Measurements from ENCODE around the gene TBC1D13.
"Not testable (repeated sequence)": the region's sequence is repeated elsewhere in the genome, so short reads cannot be mapped to it uniquely, and the experiment has no call there.

The TBC1D13 gene

DNA sequence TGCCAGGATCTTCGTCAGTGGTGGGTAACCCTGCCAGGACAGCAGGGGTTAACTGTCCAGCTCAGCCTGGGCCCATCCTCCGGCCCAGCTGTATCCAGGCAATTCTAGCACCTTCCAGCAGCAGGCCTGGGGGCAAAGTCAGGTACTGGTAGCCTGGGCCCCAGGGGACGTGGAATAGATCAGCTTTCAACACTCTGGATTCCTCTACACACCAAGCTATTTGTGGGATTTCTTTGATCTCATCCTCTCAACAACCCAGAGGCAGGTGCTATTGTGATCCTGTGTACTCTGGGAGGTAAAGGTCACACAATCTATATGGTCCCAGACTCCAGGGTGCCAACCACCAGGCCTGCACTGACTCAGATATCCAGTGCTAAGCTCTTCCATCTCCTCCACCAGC lies 51.3 kb downstream of the TBC1D13 start:
- no peak for TF ChIP-seq SUZ12 (IDR thresholded peaks at IDR 0.05; ENCODE audit: extremely low read depth, insufficient read depth, insufficient read length)
- no peak for TF ChIP-seq ZNF274 (IDR thresholded peaks at IDR 0.05; ENCODE audit: low read depth, low read length)
- no peak for TF ChIP-seq YY1 (IDR thresholded peaks at IDR 0.05; ENCODE audit: insufficient read depth, insufficient read length)
- no peak overlapping the region for H3K4me3 ChIP-seq (ENCODE audit: insufficient read length, low read depth)
- no peaks in the 10 kb centered on the region for H3K9me3 ChIP-seq (ENCODE audit: insufficient read depth, low read length)
- no peaks in the 10 kb centered on the region for H3K27me3 ChIP-seq (ENCODE audit: insufficient read depth, insufficient read length)
- no peaks in the 10 kb centered on the region for H3K4me1 ChIP-seq (ENCODE audit: insufficient read depth, insufficient read length)
- no peak overlapping the region for H3K9ac ChIP-seq (ENCODE audit: insufficient read length, low read depth)
- peaks cover 73% of the 10 kb centered on the region for H3K36me3 ChIP-seq (ENCODE audit: insufficient read depth, insufficient read length, low read length)
- no peak for DNase-seq (ENCODE audit: low read depth, low spot score)

DNA sequence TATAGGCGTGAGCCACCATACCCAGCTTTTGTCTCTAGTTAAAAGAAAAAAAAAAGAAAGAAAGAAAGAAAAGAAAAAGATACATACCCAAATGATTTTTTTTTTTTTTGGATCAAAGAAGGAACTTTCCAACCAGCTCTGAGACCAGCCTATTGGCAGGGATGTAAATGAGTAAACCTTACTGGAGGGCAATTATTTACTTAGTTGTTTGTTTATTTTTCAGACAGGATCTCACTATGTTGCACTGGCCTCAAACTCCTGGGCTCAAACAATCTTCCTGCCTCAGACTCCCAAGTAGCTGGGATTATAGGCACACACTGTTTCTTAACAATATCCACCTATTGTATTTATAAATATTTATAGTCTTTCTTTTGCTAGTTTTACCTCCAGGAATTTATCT lies 53.5 kb downstream of the TBC1D13 start:
- H3K9ac ChIP-seq (ENCODE audit: insufficient read length, low read depth) = no peak overlapping the region
- H3K27me3 ChIP-seq (ENCODE audit: insufficient read depth, insufficient read length) = no peaks in the 10 kb centered on the region
- no peak for DNase-seq (ENCODE audit: low read depth, low spot score)
- TF ChIP-seq YY1 (IDR thresholded peaks at IDR 0.05; ENCODE audit: insufficient read depth, insufficient read length) (no peak), SUZ12 (IDR thresholded peaks at IDR 0.05; ENCODE audit: extremely low read depth, insufficient read depth, insufficient read length) (no peak)
- H3K9me3 ChIP-seq (ENCODE audit: insufficient read depth, low read length) = no peaks in the 10 kb centered on the region
- H3K36me3 ChIP-seq (ENCODE audit: insufficient read depth, insufficient read length, low read length) = peaks cover 69% of the 10 kb centered on the region
- H3K4me1 ChIP-seq (ENCODE audit: insufficient read depth, insufficient read length) = peaks cover 2% of the 10 kb centered on the region
- H3K4me3 ChIP-seq (ENCODE audit: insufficient read length, low read depth) = no peak overlapping the region

DNA sequence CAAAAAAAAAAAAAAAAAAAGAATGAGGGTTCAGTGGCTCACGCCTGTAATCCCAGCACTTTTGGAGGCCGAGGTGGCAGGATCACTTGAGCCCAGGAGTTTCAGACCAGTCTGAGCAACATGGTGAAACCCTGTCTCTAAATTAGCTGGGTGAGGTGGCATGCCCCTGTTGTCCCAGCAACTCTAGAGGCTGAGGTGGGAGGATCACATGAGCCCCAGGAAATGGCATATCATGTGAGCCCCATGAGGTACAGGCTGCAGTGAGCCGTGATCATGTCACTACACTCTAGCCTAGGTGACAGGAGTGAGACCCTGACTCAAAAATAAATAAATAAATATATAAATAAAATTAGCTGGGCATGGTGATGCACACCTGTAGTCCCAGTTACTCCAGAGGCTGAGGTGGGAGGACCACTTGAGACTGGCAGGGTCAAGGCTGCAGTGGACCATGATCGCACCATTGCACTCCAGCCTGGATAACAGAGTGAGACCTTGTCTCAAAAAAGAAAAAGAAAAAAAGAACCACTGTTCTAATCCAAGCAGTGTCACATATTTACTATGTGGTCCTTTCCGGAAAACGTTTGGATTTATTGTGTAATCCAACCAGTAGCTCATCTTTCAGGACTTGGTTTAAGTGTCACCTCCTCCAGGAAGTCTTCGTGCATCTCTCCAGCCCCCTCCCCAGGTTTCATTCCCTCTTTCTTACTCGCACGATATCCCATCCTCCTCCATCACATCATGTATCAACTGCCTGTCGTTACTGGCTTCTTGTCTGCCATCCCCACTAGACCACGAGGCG lies 54.8 kb downstream of the TBC1D13 start:
- Histone ChIP-seq H3K9ac (ENCODE audit: insufficient read length, low read depth) (no peak overlapping the region), H3K4me1 (ENCODE audit: insufficient read depth, insufficient read length) (peaks cover 9% of the 10 kb centered on the region), H3K9me3 (ENCODE audit: insufficient read depth, low read length) (no peaks in the 10 kb centered on the region), H3K36me3 (ENCODE audit: insufficient read depth, insufficient read length, low read length) (peaks cover 61% of the 10 kb centered on the region), H3K4me3 (ENCODE audit: insufficient read length, low read depth) (no peak overlapping the region), H3K27me3 (ENCODE audit: insufficient read depth, insufficient read length) (no peaks in the 10 kb centered on the region)
- no peak for DNase-seq (ENCODE audit: low read depth, low spot score)
- TF ChIP-seq SUZ12 (IDR thresholded peaks at IDR 0.05; ENCODE audit: extremely low read depth, insufficient read depth, insufficient read length) (no peak), ZNF274 (IDR thresholded peaks at IDR 0.05; ENCODE audit: low read depth, low read length) (no peak), YY1 (IDR thresholded peaks at IDR 0.05; ENCODE audit: insufficient read depth, insufficient read length) (no peak)

DNA sequence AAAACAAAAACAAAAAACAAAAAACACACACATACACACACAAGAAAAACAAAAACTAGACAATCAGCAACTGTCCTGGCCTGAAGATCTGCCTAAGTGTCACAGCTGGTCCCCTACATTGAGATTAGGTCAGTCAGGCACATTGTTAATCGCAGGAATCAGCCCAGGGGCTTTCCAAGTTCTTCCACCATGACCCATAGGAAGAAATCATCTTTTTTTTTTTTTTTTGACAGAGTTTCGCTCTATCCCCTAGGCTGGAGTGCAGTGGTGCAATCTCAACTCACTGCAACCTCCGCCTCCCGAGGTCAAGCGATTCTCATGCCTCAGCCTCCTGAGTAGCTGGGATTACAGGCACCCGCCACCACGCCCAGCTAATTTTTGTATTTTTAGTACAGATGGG lies 56.1 kb downstream of the TBC1D13 start:
- H3K36me3 ChIP-seq (ENCODE audit: insufficient read depth, insufficient read length, low read length) = peaks cover 58% of the 10 kb centered on the region
- H3K9me3 ChIP-seq (ENCODE audit: insufficient read depth, low read length); H3K27me3 ChIP-seq (ENCODE audit: insufficient read depth, insufficient read length); H3K9ac ChIP-seq (ENCODE audit: insufficient read length, low read depth); H3K4me1 ChIP-seq (ENCODE audit: insufficient read depth, insufficient read length); H3K4me3 ChIP-seq (ENCODE audit: insufficient read length, low read depth); DNase-seq (ENCODE audit: low read depth, low spot score): not testable (repeated sequence)

DNA sequence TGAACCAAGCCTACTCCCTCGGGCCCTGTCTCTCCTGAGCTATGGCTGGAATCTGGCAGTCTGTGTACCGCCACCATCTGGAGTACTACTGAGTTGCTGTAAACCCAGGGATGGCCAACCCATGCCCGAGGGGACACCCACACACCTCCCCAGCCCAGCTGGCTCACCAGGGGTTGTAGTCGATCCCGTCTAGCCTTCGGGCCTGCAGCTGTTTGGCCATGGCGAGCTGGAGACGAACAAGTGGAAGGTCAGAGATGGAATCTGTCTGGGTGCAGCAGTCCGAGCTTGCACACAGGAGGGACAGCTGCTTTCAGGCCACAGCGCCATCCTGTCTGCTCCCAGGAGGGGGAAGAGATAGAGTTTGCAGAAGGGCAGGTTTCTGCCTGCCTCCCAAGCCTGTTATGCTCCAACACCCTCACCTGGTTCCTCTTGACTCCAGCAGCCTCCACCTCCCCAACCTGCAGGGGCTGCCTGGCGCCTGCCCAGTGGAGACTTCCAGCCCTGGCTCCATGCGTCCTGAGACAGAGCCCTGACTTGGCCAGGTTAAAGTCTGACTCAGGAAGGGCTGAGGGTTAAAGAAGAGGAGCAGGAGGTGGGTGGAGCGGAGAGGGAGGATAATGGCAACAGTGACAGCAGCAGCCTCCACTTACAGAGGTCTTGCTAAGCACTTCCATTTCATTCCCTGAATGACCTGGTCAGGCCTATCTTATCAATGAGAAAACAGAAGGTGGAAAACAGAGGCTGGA lies 58.3 kb downstream of the TBC1D13 start:
- no peak overlapping the region for H3K4me3 ChIP-seq (ENCODE audit: insufficient read length, low read depth)
- H3K27me3 ChIP-seq (ENCODE audit: insufficient read depth, insufficient read length) = no peaks in the 10 kb centered on the region
- peaks cover 9% of the 10 kb centered on the region; the same call in 1 of the 2 replicates for H3K9me3 ChIP-seq (ENCODE audit: insufficient read depth, low read length)
- no peak for TF ChIP-seq SUZ12 (IDR thresholded peaks at IDR 0.05; ENCODE audit: extremely low read depth, insufficient read depth, insufficient read length)
- no peak for TF ChIP-seq ZNF274 (IDR thresholded peaks at IDR 0.05; ENCODE audit: low read depth, low read length)
- no peak for TF ChIP-seq YY1 (IDR thresholded peaks at IDR 0.05; ENCODE audit: insufficient read depth, insufficient read length)
- H3K36me3 ChIP-seq (ENCODE audit: insufficient read depth, insufficient read length, low read length) = peaks cover 46% of the 10 kb centered on the region
- peaks cover 9% of the 10 kb centered on the region for H3K4me1 ChIP-seq (ENCODE audit: insufficient read depth, insufficient read length)
- DNase-seq (ENCODE audit: low read depth, low spot score) = no peak
- no peak overlapping the region for H3K9ac ChIP-seq (ENCODE audit: insufficient read length, low read depth)

DNA sequence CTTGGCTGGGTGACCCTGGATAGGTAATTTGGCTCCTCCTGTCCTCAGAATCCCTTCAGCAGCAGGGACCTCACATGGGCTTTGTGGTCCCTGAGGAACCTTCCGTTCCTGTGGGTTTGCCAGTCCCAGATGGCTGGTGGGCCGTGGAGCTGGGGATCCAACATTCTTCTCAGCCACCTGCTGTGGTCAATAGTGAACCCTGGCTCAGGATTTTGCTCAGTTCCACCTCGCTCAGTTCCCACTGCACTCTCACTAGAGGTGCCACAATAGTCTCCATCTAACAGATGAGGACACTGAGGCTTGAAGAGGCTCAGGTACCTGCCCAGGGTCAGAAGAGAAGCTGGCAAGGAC lies 59.6 kb downstream of the TBC1D13 start:
- Histone ChIP-seq H3K27me3 (ENCODE audit: insufficient read depth, insufficient read length) (no peaks in the 10 kb centered on the region), H3K36me3 (ENCODE audit: insufficient read depth, insufficient read length, low read length) (peaks cover 41% of the 10 kb centered on the region), H3K4me3 (ENCODE audit: insufficient read length, low read depth) (no peak overlapping the region), H3K9me3 (ENCODE audit: insufficient read depth, low read length) (peaks cover 22% of the 10 kb centered on the region), H3K9ac (ENCODE audit: insufficient read length, low read depth) (peak overlapping the region; percentile 32), H3K4me1 (ENCODE audit: insufficient read depth, insufficient read length) (peaks cover 9% of the 10 kb centered on the region)
- TF ChIP-seq ZNF274 (IDR thresholded peaks at IDR 0.05; ENCODE audit: low read depth, low read length) (no peak), SUZ12 (IDR thresholded peaks at IDR 0.05; ENCODE audit: extremely low read depth, insufficient read depth, insufficient read length) (no peak), YY1 (IDR thresholded peaks at IDR 0.05; ENCODE audit: insufficient read depth, insufficient read length) (no peak)
- no peak for DNase-seq (ENCODE audit: low read depth, low spot score)

DNA sequence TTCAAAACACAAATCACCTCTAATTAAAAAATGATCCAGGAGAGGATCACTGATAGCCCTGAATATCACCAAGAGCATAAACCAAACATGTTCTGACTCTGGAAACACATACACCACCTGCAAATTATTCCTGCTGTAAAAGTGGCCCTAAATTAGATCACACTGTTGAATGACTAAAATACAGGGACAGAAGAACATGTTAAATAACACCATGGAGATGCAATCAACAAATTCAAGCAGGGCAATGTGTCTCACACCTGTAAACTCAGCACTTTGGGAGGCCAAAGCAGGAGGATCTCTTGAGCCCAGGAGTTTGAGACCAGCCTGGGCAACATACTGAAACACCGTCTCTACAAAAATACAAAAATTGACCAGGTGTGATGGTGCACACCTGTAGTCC lies 60.8 kb downstream of the TBC1D13 start:
- no peak for TF ChIP-seq YY1 (IDR thresholded peaks at IDR 0.05; ENCODE audit: insufficient read depth, insufficient read length)
- no peak for TF ChIP-seq ZNF274 (IDR thresholded peaks at IDR 0.05; ENCODE audit: low read depth, low read length)
- TF ChIP-seq SUZ12 (IDR thresholded peaks at IDR 0.05; ENCODE audit: extremely low read depth, insufficient read depth, insufficient read length) = no peak
- peaks cover 34% of the 10 kb centered on the region for H3K36me3 ChIP-seq (ENCODE audit: insufficient read depth, insufficient read length, low read length)
- no peak overlapping the region for H3K4me3 ChIP-seq (ENCODE audit: insufficient read length, low read depth)
- no peak for DNase-seq (ENCODE audit: low read depth, low spot score)
- no peak overlapping the region for H3K9ac ChIP-seq (ENCODE audit: insufficient read length, low read depth)
- H3K9me3 ChIP-seq (ENCODE audit: insufficient read depth, low read length) = peaks cover 28% of the 10 kb centered on the region
- H3K4me1 ChIP-seq (ENCODE audit: insufficient read depth, insufficient read length) = peaks cover 9% of the 10 kb centered on the region
- no peaks in the 10 kb centered on the region for H3K27me3 ChIP-seq (ENCODE audit: insufficient read depth, insufficient read length)

DNA sequence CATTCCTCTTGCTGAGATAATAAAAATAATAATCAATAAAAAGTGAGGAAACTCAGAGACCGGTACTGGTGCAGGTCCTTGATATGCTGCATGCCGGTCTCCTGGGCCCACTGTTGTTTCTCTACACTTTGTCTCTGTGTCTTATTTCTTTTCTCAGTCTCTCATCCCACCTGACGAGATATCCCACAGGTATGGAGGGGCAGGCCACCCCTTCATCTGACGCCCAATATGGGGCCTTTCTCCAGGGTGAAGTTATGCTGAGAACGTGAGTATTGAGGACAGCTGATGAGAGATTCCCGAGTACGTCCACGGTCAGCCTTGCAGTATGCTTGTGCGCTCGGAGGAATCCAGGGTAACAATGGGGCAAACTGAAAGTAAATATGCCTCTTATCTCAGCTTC lies 64.0 kb downstream of the TBC1D13 start:
- DNase-seq (ENCODE audit: low read depth, low spot score); H3K4me1 ChIP-seq (ENCODE audit: insufficient read depth, insufficient read length); H3K4me3 ChIP-seq (ENCODE audit: insufficient read length, low read depth); H3K9ac ChIP-seq (ENCODE audit: insufficient read length, low read depth); H3K27me3 ChIP-seq (ENCODE audit: insufficient read depth, insufficient read length): not testable (repeated sequence)
- Histone ChIP-seq H3K9me3 (ENCODE audit: insufficient read depth, low read length) (peaks cover 28% of the 10 kb centered on the region), H3K36me3 (ENCODE audit: insufficient read depth, insufficient read length, low read length) (peaks cover 18% of the 10 kb centered on the region)

DNA sequence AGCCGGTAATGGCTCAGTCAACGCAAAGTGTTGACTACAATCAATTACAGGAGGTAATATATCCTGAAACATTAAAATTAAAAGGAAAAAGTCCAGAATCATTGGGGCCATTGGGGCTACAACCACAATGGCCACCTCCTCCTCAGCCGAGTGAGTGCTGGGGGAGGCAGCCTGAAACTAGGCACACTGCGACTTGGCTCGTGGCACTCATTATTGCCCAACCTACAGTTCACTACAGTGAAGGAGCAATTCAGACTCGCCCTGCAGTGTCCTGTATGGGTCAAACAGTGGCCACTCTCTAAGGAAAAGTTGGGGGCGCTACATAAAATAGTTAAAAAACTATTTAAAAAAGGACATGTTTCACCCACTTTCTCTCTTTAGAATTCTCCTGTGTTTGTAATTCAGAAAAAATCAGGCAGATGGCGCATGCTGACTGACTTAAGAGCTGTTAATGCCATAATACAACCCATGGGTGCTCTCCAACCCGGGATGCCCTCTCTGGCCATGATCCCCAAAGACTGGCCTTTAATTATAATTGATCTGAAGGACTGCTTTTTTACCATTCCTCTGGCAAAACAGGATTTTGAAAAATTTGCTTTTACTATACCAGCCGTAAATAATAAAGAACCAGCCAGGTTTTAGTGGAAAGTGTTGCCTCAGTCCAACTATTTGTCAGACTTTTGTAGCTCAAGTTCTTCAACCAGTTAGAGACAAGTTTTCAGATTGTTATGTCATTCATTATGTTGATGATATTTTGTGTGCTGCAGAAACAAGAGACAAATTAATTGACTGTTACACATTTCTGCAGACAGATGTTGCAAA lies 64.9 kb downstream of the TBC1D13 start:
- peaks cover 13% of the 10 kb centered on the region for H3K36me3 ChIP-seq (ENCODE audit: insufficient read depth, insufficient read length, low read length)
- not testable (repeated sequence) for H3K9ac ChIP-seq (ENCODE audit: insufficient read length, low read depth); H3K4me3 ChIP-seq (ENCODE audit: insufficient read length, low read depth); H3K27me3 ChIP-seq (ENCODE audit: insufficient read depth, insufficient read length); DNase-seq (ENCODE audit: low read depth, low spot score); H3K4me1 ChIP-seq (ENCODE audit: insufficient read depth, insufficient read length)
- H3K9me3 ChIP-seq (ENCODE audit: insufficient read depth, low read length) = peaks cover 28% of the 10 kb centered on the region

DNA sequence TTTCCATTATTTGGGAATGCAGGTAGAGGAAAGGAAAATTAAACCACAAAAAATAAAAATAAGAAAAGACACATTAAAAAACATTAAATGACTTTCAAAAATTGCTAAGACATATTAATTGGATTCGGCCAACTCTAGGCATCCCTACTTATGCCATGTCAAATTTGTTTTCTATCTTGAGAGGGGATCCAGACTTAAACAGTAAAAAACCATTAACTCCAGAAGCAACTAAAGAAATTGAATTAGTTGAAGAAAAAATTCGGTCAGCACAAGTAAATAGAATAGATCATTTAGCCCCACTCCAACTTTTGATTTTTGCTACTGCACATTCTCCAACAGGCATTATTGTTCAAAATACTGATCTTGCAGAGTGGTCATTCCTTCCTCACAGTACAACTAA lies 65.6 kb downstream of the TBC1D13 start:
- not testable (repeated sequence) for H3K27me3 ChIP-seq (ENCODE audit: insufficient read depth, insufficient read length); H3K4me1 ChIP-seq (ENCODE audit: insufficient read depth, insufficient read length); H3K9ac ChIP-seq (ENCODE audit: insufficient read length, low read depth); H3K4me3 ChIP-seq (ENCODE audit: insufficient read length, low read depth); DNase-seq (ENCODE audit: low read depth, low spot score); H3K36me3 ChIP-seq (ENCODE audit: insufficient read depth, insufficient read length, low read length)
- H3K9me3 ChIP-seq (ENCODE audit: insufficient read depth, low read length) = peaks cover 28% of the 10 kb centered on the region
